HG03442 (cell line): ENCODE results near the gene DCDC1.

Experiments used
- ATAC-seq: cut with Tn5 transposase; IDR thresholded peaks from one replicate; pipeline ENCODE4 v1.9.1; 2021; ENCODE audit warnings: mild to moderate bottlenecking, moderate library complexity; ENCODE audit not compliant: unreplicated experiment

The DCDC1 gene

GRCh38 chr11:31233425-31233824, 136.1 kb downstream of the DCDC1 start:
- ATAC-seq = no peak

- ATAC-seq = no peak
Measured at GRCh38 chr11:31231601-31232000, 137.9 kb downstream of the DCDC1 start.

GRCh38 chr11:31218847-31219246, 150.7 kb downstream of the DCDC1 start:
- ATAC-seq = no peak

GRCh38 chr11:31214372-31214771, 155.2 kb downstream of the DCDC1 start:
- no peak for ATAC-seq

GRCh38 chr11:31199378-31199777, 170.2 kb downstream of the DCDC1 start:
- no peak for ATAC-seq

- ATAC-seq = no peak
Measured at GRCh38 chr11:31173926-31174680, 195.4 kb downstream of the DCDC1 start.

GRCh38 chr11:31160504-31161422, 208.8 kb downstream of the DCDC1 start:
- no peak for ATAC-seq

- ATAC-seq = no peak
Measured at GRCh38 chr11:31150841-31151240, 218.7 kb downstream of the DCDC1 start.

GRCh38 chr11:31150011-31150410, 219.5 kb downstream of the DCDC1 start:
- ATAC-seq = no peak

- ATAC-seq = no peak
Measured at GRCh38 chr11:31141789-31142188, 227.8 kb downstream of the DCDC1 start.

- ATAC-seq = no peak
Measured at GRCh38 chr11:31139479-31139878, 230.1 kb downstream of the DCDC1 start.

GRCh38 chr11:31132531-31133421, 236.8 kb downstream of the DCDC1 start:
- no peak for ATAC-seq

GRCh38 chr11:31131760-31132159, 237.8 kb downstream of the DCDC1 start:
- ATAC-seq = no peak

- ATAC-seq = no peak
Measured at GRCh38 chr11:31127290-31127689, 242.2 kb downstream of the DCDC1 start.

GRCh38 chr11:31120428-31120827, 249.1 kb downstream of the DCDC1 start:
- ATAC-seq = no peak

- ATAC-seq = no peak
Measured at GRCh38 chr11:31118566-31118965, 251.0 kb downstream of the DCDC1 start.

GRCh38 chr11:31117038-31117437, 252.5 kb downstream of the DCDC1 start:
- no peak for ATAC-seq

GRCh38 chr11:31114442-31114841, 255.1 kb downstream of the DCDC1 start:
- ATAC-seq = no peak

GRCh38 chr11:31110830-31111229, 258.7 kb downstream of the DCDC1 start:
- ATAC-seq = no peak

GRCh38 chr11:31109446-31109845, 260.1 kb downstream of the DCDC1 start:
- ATAC-seq = no peak

- no peak for ATAC-seq
Measured at GRCh38 chr11:31107649-31108048, 261.9 kb downstream of the DCDC1 start.
